Stomach (tissue), 4 donors: ENCODE results near the gene TRABD2B.

Source experiments
- CTCF ChIP-seq, 7 experiments: fragments of 450-650 bp in 4 of 7; fragments of 200-600 bp in 3 of 7; sonication (generic) in 3 of 7; IDR thresholded peaks; one replicate each; pipeline ENCODE4 v1.5.1; 2016 to 2019; ENCODE audit warnings: antibody characterized with exemption in 7 of 7, control low read depth in 2 of 7, mild to moderate bottlenecking in 1 of 7
- POLR2A ChIP-seq, 4 donors: fragments of 450-650 bp; IDR thresholded peaks; one replicate each; pipeline ENCODE4 v1.6.1; 2016; ENCODE audit warnings: antibody characterized with exemption in 4 of 4, control low read depth in 2 of 4, mild to moderate bottlenecking in 1 of 4, moderate library complexity in 1 of 4

- TF ChIP-seq CTCF (IDR thresholded peaks at IDR 0.05) (no peak), POLR2A (IDR thresholded peaks at IDR 0.05) (no peak)
Observed at GRCh38 chr1:48035371-48036141, 38.4 kb upstream of the TRABD2B start.
